Activated naive CD8-positive, alpha-beta T cell treated with anti-CD3 and anti-CD28 coated beads, Interleukin-2, amount 50 U/mL, for 24 hours (primary cell): Measurements from ENCODE around the gene SEC22A.

Experiments
- ATAC-seq: fragments of 150-1000 bp; cut with Tn5 transposase; one replicate; pipeline ENCODE4 v1.10.0; 2021
- DNase-seq: peaks from one replicate; pipeline ENCODE4 v3.0.0; 2021
- H3K27ac Mint-ChIP-seq: one replicate; pipeline ENCODE4 v1.8.0; 2021; ENCODE audit warnings: mild to moderate bottlenecking, mixed read lengths
- H3K27me3 Mint-ChIP-seq: one replicate; pipeline ENCODE4 v1.8.0; 2021; ENCODE audit warnings: mixed read lengths
- H3K36me3 Mint-ChIP-seq: one replicate; pipeline ENCODE4 v1.8.0; 2021; ENCODE audit warnings: low read depth, mixed read lengths
- H3K4me1 Mint-ChIP-seq: one replicate; pipeline ENCODE4 v1.8.0; 2021; ENCODE audit warnings: mixed read lengths
- H3K4me3 Mint-ChIP-seq: one replicate; pipeline ENCODE4 v1.8.0; 2021; ENCODE audit warnings: mild to moderate bottlenecking, moderate library complexity, mixed read lengths
- H3K9me3 Mint-ChIP-seq: one replicate; pipeline ENCODE4 v1.8.0; 2021; ENCODE audit warnings: mixed read lengths

SEC22A gene

DNA sequence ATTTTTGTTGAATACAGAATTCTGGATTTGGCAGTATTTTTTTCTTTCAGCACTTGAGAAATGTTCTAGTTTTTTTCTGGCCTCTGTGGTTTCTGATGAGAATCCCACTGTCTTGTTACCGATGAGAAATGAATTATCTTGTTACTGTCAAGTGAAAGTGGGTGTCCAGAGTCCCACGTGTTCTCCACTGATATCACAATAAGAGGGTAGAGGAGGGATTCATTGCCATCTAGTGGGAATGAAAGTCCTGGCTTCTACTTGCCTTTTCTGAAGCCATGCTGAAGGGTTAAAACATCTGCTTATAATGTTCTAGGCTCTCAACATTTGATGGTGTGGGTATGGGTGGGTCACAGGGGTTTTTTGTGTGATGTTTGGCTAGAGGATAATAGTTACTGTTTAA, 66.1 kb downstream of the SEC22A start:
- Mint-ChIP-seq H3K9me3 (peaks cover 4% of the 10 kb centered on the region), H3K4me1 (no peaks in the 10 kb centered on the region), H3K36me3 (peaks cover 28% of the 10 kb centered on the region), H3K27me3 (no peaks in the 10 kb centered on the region), H3K27ac (no peak overlapping the region), H3K4me3 (no peak overlapping the region)
- DNase-seq, result no peak
- ATAC-seq, result no peak

- Mint-ChIP-seq H3K27ac (no peak overlapping the region), H3K36me3 (peaks cover 15% of the 10 kb centered on the region), H3K4me3 (no peak overlapping the region), H3K9me3 (peaks cover 4% of the 10 kb centered on the region), H3K27me3 (no peaks in the 10 kb centered on the region), H3K4me1 (no peaks in the 10 kb centered on the region)
- DNase-seq (no peak), ATAC-seq (no peak)
These were observed 69.1 kb downstream of the SEC22A start for GRCh38 chr3:123270818-123271217.

DNA sequence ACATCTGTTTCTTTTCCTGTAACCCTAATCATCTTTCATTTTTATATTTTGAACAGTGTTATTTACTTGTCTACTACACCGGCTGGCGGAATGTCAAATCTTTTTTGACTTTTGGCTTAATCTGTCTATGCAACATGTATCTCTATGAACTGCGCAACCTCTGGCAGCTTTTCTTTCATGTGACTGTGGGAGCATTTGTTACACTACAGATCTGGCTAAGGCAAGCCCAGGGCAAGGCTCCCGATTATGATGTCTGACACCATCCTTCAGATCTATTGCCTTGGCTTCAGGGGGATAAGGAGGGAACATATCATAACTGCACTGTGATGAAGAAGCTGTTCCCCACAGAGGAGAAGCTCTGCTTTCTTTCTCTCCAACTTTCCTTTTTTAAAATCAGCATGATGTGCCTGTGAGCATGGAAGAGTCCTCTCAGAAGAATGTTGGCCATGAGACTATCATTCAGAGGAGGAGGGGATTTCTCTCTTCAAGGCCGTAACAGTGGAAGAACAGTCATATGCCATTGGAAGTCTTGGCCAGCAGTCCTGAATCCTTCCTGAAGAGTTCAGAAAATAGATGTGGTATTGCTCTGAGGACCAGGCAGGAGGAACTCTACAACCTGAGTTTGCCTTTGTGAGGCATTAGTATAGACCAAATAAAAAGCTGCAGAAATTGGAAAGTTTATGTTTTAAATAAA, 69.9 kb downstream of the SEC22A start:
- no peak for DNase-seq
- Mint-ChIP-seq H3K9me3 (no peaks in the 10 kb centered on the region), H3K4me3 (no peak overlapping the region), H3K27ac (no peak overlapping the region), H3K4me1 (peaks cover 3% of the 10 kb centered on the region), H3K36me3 (peaks cover 8% of the 10 kb centered on the region), H3K27me3 (no peaks in the 10 kb centered on the region)
- ATAC-seq, result no peak

DNA sequence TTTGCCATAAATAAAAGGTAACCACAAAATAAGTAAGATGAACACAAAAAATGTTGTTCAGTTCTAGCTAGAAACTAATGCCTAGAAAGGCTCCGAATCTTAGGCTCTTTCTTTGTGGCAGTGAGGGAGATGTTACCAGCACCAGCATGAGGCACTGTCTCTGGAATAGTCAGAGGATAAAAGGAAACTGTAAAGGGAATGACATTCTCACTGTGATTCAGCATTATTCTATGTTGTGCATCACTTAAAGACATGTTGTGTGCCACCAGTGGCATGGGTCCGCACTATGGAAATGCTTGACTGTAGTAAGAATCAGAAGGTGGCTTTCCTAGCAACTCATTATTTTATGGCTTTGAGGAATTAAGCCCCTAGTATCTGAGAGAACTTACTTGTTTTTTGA, 70.8 kb downstream of the SEC22A start:
- H3K9me3 Mint-ChIP-seq, result no peaks in the 10 kb centered on the region
- no peak overlapping the region for H3K4me3 Mint-ChIP-seq
- ATAC-seq (no peak), DNase-seq (no peak)
- peaks cover 5% of the 10 kb centered on the region for H3K4me1 Mint-ChIP-seq
- H3K27me3 Mint-ChIP-seq, result no peaks in the 10 kb centered on the region
- no peak overlapping the region for H3K27ac Mint-ChIP-seq
- H3K36me3 Mint-ChIP-seq, result peaks cover 3% of the 10 kb centered on the region

DNA sequence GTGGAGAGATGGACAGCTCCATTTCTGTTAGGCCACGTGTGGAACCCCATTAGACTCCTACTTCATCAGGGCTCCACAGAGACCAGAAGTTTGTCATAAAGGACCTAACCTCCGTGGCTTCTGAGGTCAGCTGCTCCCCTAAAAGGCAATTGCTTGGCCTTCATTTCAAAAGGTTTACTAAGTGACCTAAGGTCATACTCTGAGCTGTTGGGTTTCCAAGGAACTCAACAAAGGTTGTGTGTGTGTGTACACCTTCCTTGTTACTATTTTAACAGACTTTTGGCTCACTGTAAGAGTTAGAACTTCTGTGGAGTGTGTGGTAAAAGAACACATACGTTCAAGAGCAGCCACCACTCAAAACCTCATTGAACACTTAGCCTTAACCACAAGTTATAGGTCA, 73.9 kb downstream of the SEC22A start:
- peak; percentile 71 for ATAC-seq
- peak; percentile 12 for DNase-seq

DNA sequence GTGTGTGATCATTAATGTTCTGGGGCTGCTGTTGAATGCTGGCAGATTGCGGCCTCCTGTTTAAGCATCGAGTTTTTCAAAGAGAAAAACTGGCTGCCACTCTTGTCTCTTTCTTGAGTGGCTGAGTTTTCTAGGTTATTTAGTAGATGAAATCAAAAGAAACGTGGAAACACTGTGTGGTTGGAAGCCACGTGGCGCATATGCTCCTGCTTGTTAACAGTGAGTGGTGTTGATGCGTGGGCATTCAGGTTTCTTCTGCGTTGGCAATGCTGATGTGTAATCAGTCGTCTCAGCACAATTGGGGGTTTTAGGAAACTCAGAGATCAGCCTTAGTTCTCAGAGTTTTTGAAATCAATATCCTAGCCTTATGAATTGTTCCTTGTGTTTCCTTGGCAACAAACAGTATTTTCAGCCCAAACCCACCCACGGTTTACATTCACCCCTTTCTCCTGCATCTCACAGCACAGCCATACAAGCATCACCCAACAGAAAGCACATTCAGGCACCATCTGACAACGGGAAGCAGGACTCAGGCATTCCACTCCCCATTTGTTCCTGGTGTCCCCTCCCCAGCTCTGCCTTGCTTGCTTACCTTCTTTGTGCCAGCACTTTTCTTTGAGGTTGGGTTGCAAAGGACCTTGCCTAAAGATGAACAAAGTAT, 74.7 kb downstream of the SEC22A start:
- no peak overlapping the region for H3K4me3 Mint-ChIP-seq
- H3K4me1 Mint-ChIP-seq, result peaks cover 5% of the 10 kb centered on the region
- no peaks in the 10 kb centered on the region for H3K36me3 Mint-ChIP-seq
- no peaks in the 10 kb centered on the region for H3K9me3 Mint-ChIP-seq
- H3K27me3 Mint-ChIP-seq, result no peaks in the 10 kb centered on the region
- no peak overlapping the region for H3K27ac Mint-ChIP-seq
- ATAC-seq (no peak), DNase-seq (no peak)

More for the DNA sequence above, 73.9 kb downstream of the SEC22A start:
- Mint-ChIP-seq H3K36me3 (no peaks in the 10 kb centered on the region), H3K27me3 (no peaks in the 10 kb centered on the region), H3K9me3 (no peaks in the 10 kb centered on the region), H3K4me1 (peaks cover 5% of the 10 kb centered on the region), H3K27ac (no peak overlapping the region), H3K4me3 (no peak overlapping the region)

- ATAC-seq, result no peak
- Mint-ChIP-seq H3K27me3 (no peaks in the 10 kb centered on the region), H3K4me3 (no peak overlapping the region), H3K36me3 (no peaks in the 10 kb centered on the region), H3K9me3 (no peaks in the 10 kb centered on the region), H3K4me1 (peaks cover 5% of the 10 kb centered on the region), H3K27ac (no peak overlapping the region)
- no peak for DNase-seq
These were observed 75.4 kb downstream of the SEC22A start for GRCh38 chr3:123277106-123277505.

GRCh38 chr3:123278446-123278845, 76.7 kb downstream of the SEC22A start:
- ATAC-seq (no peak), DNase-seq (no peak)
- no peaks in the 10 kb centered on the region for H3K36me3 Mint-ChIP-seq
- no peaks in the 10 kb centered on the region for H3K9me3 Mint-ChIP-seq
- peaks cover 5% of the 10 kb centered on the region for H3K4me1 Mint-ChIP-seq
- H3K4me3 Mint-ChIP-seq, result no peak overlapping the region
- no peak overlapping the region for H3K27ac Mint-ChIP-seq
- no peaks in the 10 kb centered on the region for H3K27me3 Mint-ChIP-seq

DNA sequence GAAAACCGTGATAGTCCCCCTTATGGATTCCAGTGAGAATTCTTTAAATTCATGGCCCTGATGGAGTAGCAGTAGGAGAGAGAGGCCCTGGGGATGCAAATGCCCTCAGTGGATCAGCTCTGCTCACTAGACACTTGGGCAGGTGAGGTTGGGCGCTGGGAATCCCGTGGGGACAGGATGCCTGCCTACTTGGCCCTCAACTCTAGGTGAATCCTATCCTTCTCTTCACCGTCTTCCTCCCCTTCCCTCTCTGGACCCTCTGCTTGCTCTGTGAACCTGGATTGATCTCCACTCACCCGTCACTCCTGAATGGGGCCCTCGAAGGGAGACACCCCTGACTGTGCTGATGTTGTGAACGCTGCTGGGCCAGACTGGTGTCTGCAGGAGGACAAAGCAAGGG, 77.4 kb downstream of the SEC22A start:
- H3K9me3 Mint-ChIP-seq, result no peaks in the 10 kb centered on the region
- H3K4me1 Mint-ChIP-seq, result peaks cover 5% of the 10 kb centered on the region
- no peak for DNase-seq
- H3K36me3 Mint-ChIP-seq, result no peaks in the 10 kb centered on the region
- no peak overlapping the region for H3K4me3 Mint-ChIP-seq
- ATAC-seq, result no peak
- no peak overlapping the region for H3K27ac Mint-ChIP-seq
- no peaks in the 10 kb centered on the region for H3K27me3 Mint-ChIP-seq

- Mint-ChIP-seq H3K27ac (no peak overlapping the region), H3K36me3 (no peaks in the 10 kb centered on the region), H3K4me3 (no peak overlapping the region), H3K9me3 (no peaks in the 10 kb centered on the region), H3K4me1 (peaks cover 4% of the 10 kb centered on the region), H3K27me3 (no peaks in the 10 kb centered on the region)
- ATAC-seq (no peak), DNase-seq (no peak)
These were observed 79.7 kb downstream of the SEC22A start for GRCh38 chr3:123281406-123281805.

- H3K4me3 Mint-ChIP-seq, result no peak overlapping the region
- ATAC-seq (no peak), DNase-seq (no peak)
- no peaks in the 10 kb centered on the region for H3K4me1 Mint-ChIP-seq
- H3K9me3 Mint-ChIP-seq, result no peaks in the 10 kb centered on the region
- no peak overlapping the region for H3K27ac Mint-ChIP-seq
- no peaks in the 10 kb centered on the region for H3K27me3 Mint-ChIP-seq
- no peaks in the 10 kb centered on the region for H3K36me3 Mint-ChIP-seq
These were observed 80.2 kb downstream of the SEC22A start for GRCh38 chr3:123281929-123282328.

DNA sequence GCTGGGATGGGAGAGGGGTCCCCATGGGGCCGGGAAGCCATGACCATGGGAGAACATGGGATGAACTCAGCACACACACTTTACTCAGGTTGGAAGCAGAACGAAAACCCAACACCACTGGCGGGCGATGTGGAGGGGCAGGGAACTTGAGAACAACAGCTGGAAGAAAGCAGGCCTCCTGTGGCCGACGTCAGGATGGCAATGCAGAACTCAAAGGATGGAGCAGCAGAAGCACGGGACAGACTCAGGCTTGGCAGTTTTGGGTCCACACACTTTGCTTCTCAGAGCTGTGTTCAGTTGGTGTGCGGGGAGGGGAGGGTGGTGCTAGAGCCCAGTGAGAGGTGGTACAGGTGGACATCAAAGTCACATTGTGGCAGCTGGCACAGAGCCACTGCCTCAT, 80.7 kb downstream of the SEC22A start:
- H3K9me3 Mint-ChIP-seq, result no peaks in the 10 kb centered on the region
- no peak overlapping the region for H3K4me3 Mint-ChIP-seq
- H3K36me3 Mint-ChIP-seq, result no peaks in the 10 kb centered on the region
- H3K4me1 Mint-ChIP-seq, result no peaks in the 10 kb centered on the region
- DNase-seq (no peak), ATAC-seq (no peak)
- H3K27me3 Mint-ChIP-seq, result no peaks in the 10 kb centered on the region
- no peak overlapping the region for H3K27ac Mint-ChIP-seq

GRCh38 chr3:123283074-123283473, 81.3 kb downstream of the SEC22A start:
- Mint-ChIP-seq H3K4me1 (no peaks in the 10 kb centered on the region), H3K4me3 (no peak overlapping the region), H3K9me3 (no peaks in the 10 kb centered on the region), H3K27ac (no peak overlapping the region), H3K36me3 (no peaks in the 10 kb centered on the region), H3K27me3 (no peaks in the 10 kb centered on the region)
- DNase-seq (no peak), ATAC-seq (no peak)

DNA sequence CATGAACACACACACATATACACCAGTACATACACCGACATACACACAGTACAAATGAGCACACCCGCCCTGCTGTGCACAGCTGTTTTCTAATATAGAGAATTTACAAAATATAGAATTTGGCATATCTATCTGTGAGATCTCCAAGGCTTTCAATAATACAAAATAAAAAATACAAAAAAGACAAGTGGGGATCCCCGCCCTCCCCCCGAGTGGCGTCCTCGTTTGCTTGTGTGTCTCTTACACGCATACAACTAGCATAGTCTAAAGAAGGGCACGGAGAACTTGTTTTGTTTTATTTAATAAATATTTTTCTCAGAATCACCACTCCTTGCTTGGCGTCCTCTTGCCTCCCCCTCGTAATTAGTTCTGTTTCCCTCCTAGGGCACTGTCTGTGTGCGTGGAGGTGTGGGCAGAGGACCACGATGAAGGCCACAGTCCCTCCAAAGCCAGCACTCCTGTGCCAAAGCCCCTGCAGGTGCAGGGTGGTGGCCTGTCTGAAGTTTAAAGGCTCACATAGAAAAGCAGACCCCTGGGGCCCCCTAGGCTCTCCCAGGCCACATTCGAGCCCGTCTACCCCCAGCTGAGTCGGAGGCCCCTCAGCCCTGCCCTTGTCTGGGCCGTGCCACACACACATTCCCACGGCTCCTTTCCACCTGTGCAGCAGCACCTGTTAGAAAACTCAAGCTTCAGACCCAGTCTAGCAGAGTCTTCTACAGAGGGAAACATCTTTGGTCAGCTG, 82.1 kb downstream of the SEC22A start:
- no peaks in the 10 kb centered on the region for H3K4me1 Mint-ChIP-seq
- H3K9me3 Mint-ChIP-seq, result no peaks in the 10 kb centered on the region
- H3K27me3 Mint-ChIP-seq, result no peaks in the 10 kb centered on the region
- H3K27ac Mint-ChIP-seq, result no peak overlapping the region
- H3K36me3 Mint-ChIP-seq, result no peaks in the 10 kb centered on the region
- H3K4me3 Mint-ChIP-seq, result no peak overlapping the region
- no peak for ATAC-seq
- DNase-seq, result no peak

DNA sequence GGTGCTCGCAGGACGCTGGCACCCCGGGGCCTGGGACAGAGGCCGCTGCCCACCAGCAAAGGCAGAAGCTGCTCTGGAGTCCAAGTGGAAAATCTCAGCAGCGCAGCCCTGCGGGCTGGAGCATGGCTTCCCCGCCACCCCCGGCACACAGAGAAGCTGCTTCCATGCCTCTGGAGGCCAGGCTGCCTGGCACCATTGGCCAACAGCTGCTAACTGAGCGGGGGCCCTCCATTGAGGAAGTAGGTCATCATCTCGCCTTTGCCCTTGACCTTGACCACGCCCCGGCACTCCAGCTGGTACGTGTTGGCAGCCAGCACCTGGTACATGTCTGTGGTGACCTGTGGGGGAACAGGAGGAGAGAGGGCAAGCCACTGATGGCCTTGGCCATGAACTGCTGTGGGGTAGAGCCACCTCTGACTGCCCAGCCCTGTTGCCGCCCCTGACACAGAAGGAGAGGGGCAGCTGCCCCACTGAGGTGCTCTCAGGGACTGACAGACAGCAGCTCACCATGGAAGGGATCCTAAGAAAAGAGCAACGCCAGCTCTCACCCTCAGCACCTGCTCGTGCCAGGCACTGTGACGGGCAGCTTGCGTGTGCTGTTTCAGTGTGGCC, 82.8 kb downstream of the SEC22A start:
- ATAC-seq, result no peak

More for the DNA sequence above, 82.8 kb downstream of the SEC22A start:
- Mint-ChIP-seq H3K4me1 (no peaks in the 10 kb centered on the region), H3K27me3 (no peaks in the 10 kb centered on the region), H3K9me3 (no peaks in the 10 kb centered on the region), H3K4me3 (no peak overlapping the region), H3K27ac (no peak overlapping the region), H3K36me3 (no peaks in the 10 kb centered on the region)
- DNase-seq, result no peak
